ENCODE results near the gene LRRC9. TPM values are rescaled to one million over a fixed set of nuclear protein-coding genes. Genes with fewer than 3 reads are reported as not detected.
"Not testable (repeated sequence)": the region's sequence is repeated elsewhere in the genome, so short reads cannot be mapped to it uniquely, and the experiment has no call there.

The LRRC9 gene
- total and polyA plus RNA-seq, 2 donors (not counting 1 experiment from before 2014, with no cell fraction given) = not detected

DNA sequence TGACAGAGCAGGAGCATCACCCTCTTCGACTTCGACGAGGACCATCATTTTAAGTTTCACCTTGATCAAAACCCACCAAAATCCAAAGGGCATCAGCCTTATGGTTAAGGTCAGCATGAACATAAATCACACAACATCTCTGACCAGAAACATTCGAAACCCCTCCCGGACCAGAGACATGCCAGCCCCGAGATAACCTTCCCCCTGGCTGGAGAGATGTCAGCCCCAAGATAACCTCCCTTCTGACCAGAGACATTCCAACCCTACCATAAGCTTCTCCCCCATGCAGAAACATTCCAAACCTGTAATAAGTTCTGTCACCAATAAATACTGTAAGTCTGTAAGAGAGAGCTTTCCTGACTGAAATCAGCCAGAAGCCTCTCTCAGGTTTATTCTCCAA is 178.0 kb downstream of the LRRC9 start:
- no peak for TF ChIP-seq EZH2 (IDR thresholded peaks at IDR 0.05; ENCODE audit: borderline replicate concordance, insufficient read depth, low read depth, low read length, poor library complexity, severe bottlenecking)
- TF ChIP-seq, protein P1, sequence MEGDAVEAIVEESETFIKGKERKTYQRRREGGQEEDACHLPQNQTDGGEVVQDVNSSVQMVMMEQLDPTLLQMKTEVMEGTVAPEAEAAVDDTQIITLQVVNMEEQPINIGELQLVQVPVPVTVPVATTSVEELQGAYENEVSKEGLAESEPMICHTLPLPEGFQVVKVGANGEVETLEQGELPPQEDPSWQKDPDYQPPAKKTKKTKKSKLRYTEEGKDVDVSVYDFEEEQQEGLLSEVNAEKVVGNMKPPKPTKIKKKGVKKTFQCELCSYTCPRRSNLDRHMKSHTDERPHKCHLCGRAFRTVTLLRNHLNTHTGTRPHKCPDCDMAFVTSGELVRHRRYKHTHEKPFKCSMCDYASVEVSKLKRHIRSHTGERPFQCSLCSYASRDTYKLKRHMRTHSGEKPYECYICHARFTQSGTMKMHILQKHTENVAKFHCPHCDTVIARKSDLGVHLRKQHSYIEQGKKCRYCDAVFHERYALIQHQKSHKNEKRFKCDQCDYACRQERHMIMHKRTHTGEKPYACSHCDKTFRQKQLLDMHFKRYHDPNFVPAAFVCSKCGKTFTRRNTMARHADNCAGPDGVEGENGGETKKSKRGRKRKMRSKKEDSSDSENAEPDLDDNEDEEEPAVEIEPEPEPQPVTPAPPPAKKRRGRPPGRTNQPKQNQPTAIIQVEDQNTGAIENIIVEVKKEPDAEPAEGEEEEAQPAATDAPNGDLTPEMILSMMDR (IDR thresholded peaks at IDR 0.05) = no peak
- intact Hi-C loops (cut with micrococcal nuclease) = loop anchor here (10.0 kb wide), 1 partner anchor 627 kb away; the partner anchor contains the start of gene SIX4
- DNase-seq (no peak), ATAC-seq (ENCODE audit: low read depth) (no peak)
- Histone ChIP-seq H3K4me1 (ENCODE audit: control insufficient read depth in 2 of 2, insufficient read depth in 2 of 2, low read length in 2 of 2) (peaks cover 13 to 14% of the 10 kb centered on the region in 2 donors), H3K4me3 (ENCODE audit: control extremely low read depth in 1 of 5, extremely low read depth in 1 of 5, insufficient read depth in 1 of 5, low read depth in 2 of 5, low read length in 4 of 5) (no peak overlapping the region), H3K79me2 (ENCODE audit: control insufficient read depth, insufficient read depth, low read length) (peaks cover 81% of the 10 kb centered on the region), H3K9ac (ENCODE audit: low read length) (no peak overlapping the region), H4K20me1 (ENCODE audit: control insufficient read depth, insufficient read depth, low read length, poor library complexity, severe bottlenecking) (no peaks in the 10 kb centered on the region), H2AFZ (ENCODE audit: insufficient read depth, low read depth, low read length, poor library complexity, severe bottlenecking) (no peak overlapping the region), H3K4me2 (replicated peaks; ENCODE audit: low read depth, low read length, poor library complexity, severe bottlenecking) (no peak overlapping the region), H3K36me3 (replicated peaks in 1 of 2; ENCODE audit: control extremely low read depth in 1 of 2, control insufficient read depth in 1 of 2, extremely low read depth in 1 of 2, insufficient read depth in 2 of 2, low read length in 1 of 2) (peaks cover 0 to 4% of the 10 kb centered on the region in 2 experiments), H3K27ac (ENCODE audit: low read length in 2 of 2) (no peak overlapping the region), H3K9me3 (ENCODE audit: control extremely low read depth in 1 of 3, control insufficient read depth in 2 of 3, insufficient read depth in 1 of 3, low read length in 2 of 3) (no peaks in the 10 kb centered on the region), H3K27me3 (replicated peaks in 1 of 4; ENCODE audit: control extremely low read depth in 1 of 4, control insufficient read depth in 3 of 4, insufficient read depth in 4 of 4, low read length in 3 of 4) (no peaks in the 10 kb centered on the region)
- Mint-ChIP-seq H3K4me1 (peaks cover 41% of the 10 kb centered on the region), H3K9me3 (ENCODE audit: insufficient read depth) (no peaks in the 10 kb centered on the region), H3K27ac (no peak overlapping the region), H3K4me3 (no peak overlapping the region), H3K27me3 (no peaks in the 10 kb centered on the region)
- POLR2A ChIA-PET = no interaction called here
- 96% methylated on average over 6 of the region's 6 CpGs for WGBS (ENCODE audit: insufficient coverage)
- CTCF ChIA-PET = no interaction called here

DNA sequence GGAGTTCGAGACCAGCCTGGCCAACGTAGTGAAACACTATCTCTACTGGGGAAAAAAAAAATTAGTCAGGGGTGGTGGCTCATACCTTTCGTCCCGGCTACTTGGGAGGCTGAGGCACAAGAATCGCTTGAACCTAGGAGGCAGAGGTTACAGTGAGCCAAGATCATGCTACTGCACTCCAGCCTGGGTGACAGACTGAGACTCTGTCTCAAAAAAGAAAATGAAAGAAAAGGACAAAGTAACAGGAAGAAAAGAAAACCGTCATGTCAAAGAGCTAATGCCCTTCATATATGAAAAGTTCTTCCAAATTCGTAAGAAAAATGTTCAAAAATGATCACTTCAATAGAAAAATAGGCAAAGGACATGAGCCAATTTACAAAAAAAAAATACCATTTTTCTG is 179.9 kb downstream of the LRRC9 start:
- H2AFZ ChIP-seq (ENCODE audit: insufficient read depth, low read depth, low read length, poor library complexity, severe bottlenecking); H3K27me3 Mint-ChIP-seq; H3K36me3 ChIP-seq (replicated peaks in 1 of 2; ENCODE audit: control extremely low read depth in 1 of 2, control insufficient read depth in 1 of 2, extremely low read depth in 1 of 2, insufficient read depth in 2 of 2, low read length in 1 of 2); H3K4me1 ChIP-seq (ENCODE audit: control insufficient read depth in 2 of 2, insufficient read depth in 2 of 2, low read length in 2 of 2); H3K27ac Mint-ChIP-seq; H3K4me3 ChIP-seq (ENCODE audit: control extremely low read depth in 1 of 5, extremely low read depth in 1 of 5, insufficient read depth in 1 of 5, low read depth in 2 of 5, low read length in 4 of 5); H3K27ac ChIP-seq (ENCODE audit: low read length in 2 of 2); H3K9ac ChIP-seq (ENCODE audit: low read length); H4K20me1 ChIP-seq (ENCODE audit: control insufficient read depth, insufficient read depth, low read length, poor library complexity, severe bottlenecking); DNase-seq; H3K4me2 ChIP-seq (replicated peaks; ENCODE audit: low read depth, low read length, poor library complexity, severe bottlenecking); H3K9me3 ChIP-seq (ENCODE audit: control extremely low read depth in 1 of 3, control insufficient read depth in 2 of 3, insufficient read depth in 1 of 3, low read length in 2 of 3); ATAC-seq (ENCODE audit: low read depth); H3K4me3 Mint-ChIP-seq; H3K27me3 ChIP-seq (replicated peaks in 1 of 4; ENCODE audit: control extremely low read depth in 1 of 4, control insufficient read depth in 3 of 4, insufficient read depth in 4 of 4, low read length in 3 of 4); CTCF ChIA-PET; H3K9me3 Mint-ChIP-seq (ENCODE audit: insufficient read depth); POLR2A ChIA-PET: not testable (repeated sequence)
- intact Hi-C loops (cut with micrococcal nuclease) = loop anchor here (10.0 kb wide), 1 partner anchor 625 kb away; the partner anchor contains the start of gene SIX4
- peaks cover 33% of the 10 kb centered on the region for H3K4me1 Mint-ChIP-seq
- H3K79me2 ChIP-seq (ENCODE audit: control insufficient read depth, insufficient read depth, low read length) = peaks cover 75% of the 10 kb centered on the region
- 98% methylated on average over 5 of the region's 7 CpGs for WGBS (ENCODE audit: insufficient coverage)

Data from B cell (primary cell).